Breast epithelium (tissue), 4 donors: ENCODE measurements around the gene AGO3. TPM values are rescaled to one million over a fixed set of nuclear protein-coding genes. Genes with fewer than 3 reads are reported as not detected.

Experiments used
- DNase-seq, 2 donors: peaks; one replicate each; pipeline ENCODE4 v3.0.0-alpha.2; 2019; ENCODE audit warnings: low spot score in 2 of 2
- H3K27ac ChIP-seq, 2 donors: fragments of 200-600 bp; sonication (generic) in 1 of 2; one replicate each; pipeline ENCODE4 v1.5.1; 2016 to 2019; ENCODE audit warnings: mild to moderate bottlenecking in 1 of 2
- H3K27me3 ChIP-seq, 2 donors: fragments of 200-600 bp; sonication (generic) in 1 of 2; one replicate each; pipeline versions ENCODE4 v1.5.1 to v1.6.0; 2017 to 2019; ENCODE audit warnings: control low read depth in 1 of 2, mild to moderate bottlenecking in 1 of 2
- H3K36me3 ChIP-seq: fragments of 200-600 bp; one replicate; pipeline ENCODE4 v1.5.1; 2019
- H3K4me1 ChIP-seq, 2 donors: fragments of 200-600 bp; sonication (generic); one replicate each; pipeline ENCODE4 v1.5.1; 2016 to 2019; ENCODE audit warnings: control low read depth in 1 of 2
- H3K4me3 ChIP-seq, 3 donors: fragments of 200-600 bp; sonication (generic); 1 replicate in 2 of 3; 2 replicates in 1 of 3; pipeline ENCODE4 v1.5.1; 2016 to 2019; ENCODE audit warnings: mild to moderate bottlenecking in 3 of 3, moderate library complexity in 2 of 3
- H3K9me3 ChIP-seq, 2 donors: fragments of 200-600 bp; sonication (generic) in 1 of 2; one replicate each; pipeline ENCODE4 v1.5.1; 2016 to 2019; ENCODE audit warnings: control low read depth in 1 of 2
- POLR2A ChIP-seq: fragments of 450-650 bp; IDR thresholded peaks from one replicate; pipeline ENCODE4 v1.6.1; 2016; ENCODE audit warnings: antibody characterized with exemption, mild to moderate bottlenecking, moderate library complexity
- POLR2AphosphoS5 ChIP-seq, 3 donors: sonication (generic); formaldehyde crosslinking; IDR thresholded peaks; one replicate each; pipeline ENCODE4 v1.6.1; 2017; ENCODE audit warnings: antibody characterized with exemption in 3 of 3
- intact Hi-C: fragments of 100-400 bp; cut with DNase I; formaldehyde crosslinking; loops from one replicate; pipeline ENCODE4 v1.15.1; 2023; ENCODE audit warnings: low total_unique reads
- total RNA-seq, 3 donors: library from RNA; depleted of rRNA; stranded (reverse); fragments of >200 nt; gene quantifications; one replicate each; pipeline ENCODE4 v1.1.0, GENCODE V29; 2016
- TF ChIP-seq, protein P1 (sequence below), 3 donors: fragments of 450-650 bp; IDR thresholded peaks; one replicate each; pipeline ENCODE4 v1.5.1; 2016 to 2017; ENCODE audit warnings: antibody characterized with exemption in 3 of 3, mild to moderate bottlenecking in 3 of 3, moderate library complexity in 3 of 3

AGO3 gene
- total RNA-seq, 3 donors from 2014 or later = 28.2 TPM

DNA sequence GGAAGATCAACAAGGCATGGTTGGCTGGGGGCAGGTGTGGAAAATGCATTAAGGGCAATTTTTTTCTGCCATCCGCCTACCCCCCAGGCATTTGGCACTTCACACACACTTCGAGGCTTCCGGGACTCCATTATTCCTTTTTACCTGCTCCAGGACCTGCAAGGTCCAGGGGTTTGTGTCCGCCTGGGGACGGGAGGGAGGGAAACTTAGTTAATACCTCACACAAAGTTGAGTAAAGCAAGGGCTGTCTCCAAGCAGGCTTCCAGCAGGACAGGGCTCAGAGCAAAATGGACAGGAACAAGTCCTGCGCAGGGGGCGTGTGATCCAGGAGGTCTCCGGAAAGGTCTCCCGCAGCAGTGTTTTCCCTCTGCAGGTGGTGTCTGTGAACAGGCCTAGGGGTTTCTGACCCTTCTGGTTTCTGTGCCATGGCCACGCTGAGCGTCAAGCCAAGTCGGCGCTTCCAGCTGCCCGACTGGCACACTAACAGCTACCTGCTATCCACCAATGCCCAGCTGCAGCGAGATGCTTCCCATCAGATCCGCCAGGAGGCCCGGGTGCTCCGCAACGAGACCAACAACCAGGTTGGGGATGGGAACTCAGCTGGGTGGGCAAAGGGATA, 153.7 kb downstream of the AGO3 start:
- TF ChIP-seq POLR2A (no peak), POLR2AphosphoS5 (IDR thresholded peaks at IDR 0.05) (no peak)
- TF ChIP-seq, protein P1, sequence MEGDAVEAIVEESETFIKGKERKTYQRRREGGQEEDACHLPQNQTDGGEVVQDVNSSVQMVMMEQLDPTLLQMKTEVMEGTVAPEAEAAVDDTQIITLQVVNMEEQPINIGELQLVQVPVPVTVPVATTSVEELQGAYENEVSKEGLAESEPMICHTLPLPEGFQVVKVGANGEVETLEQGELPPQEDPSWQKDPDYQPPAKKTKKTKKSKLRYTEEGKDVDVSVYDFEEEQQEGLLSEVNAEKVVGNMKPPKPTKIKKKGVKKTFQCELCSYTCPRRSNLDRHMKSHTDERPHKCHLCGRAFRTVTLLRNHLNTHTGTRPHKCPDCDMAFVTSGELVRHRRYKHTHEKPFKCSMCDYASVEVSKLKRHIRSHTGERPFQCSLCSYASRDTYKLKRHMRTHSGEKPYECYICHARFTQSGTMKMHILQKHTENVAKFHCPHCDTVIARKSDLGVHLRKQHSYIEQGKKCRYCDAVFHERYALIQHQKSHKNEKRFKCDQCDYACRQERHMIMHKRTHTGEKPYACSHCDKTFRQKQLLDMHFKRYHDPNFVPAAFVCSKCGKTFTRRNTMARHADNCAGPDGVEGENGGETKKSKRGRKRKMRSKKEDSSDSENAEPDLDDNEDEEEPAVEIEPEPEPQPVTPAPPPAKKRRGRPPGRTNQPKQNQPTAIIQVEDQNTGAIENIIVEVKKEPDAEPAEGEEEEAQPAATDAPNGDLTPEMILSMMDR (IDR thresholded peaks at IDR 0.05) = no peak
- no peaks in the 10 kb centered on the region for H3K36me3 ChIP-seq
- no peaks in the 10 kb centered on the region for H3K9me3 ChIP-seq
- intact Hi-C loops = no loop called here
- peaks cover under 1 to 8% of the 10 kb centered on the region in 2 donors for H3K4me1 ChIP-seq
- H3K27me3 ChIP-seq = no peaks in the 10 kb centered on the region
- peak overlapping the region; percentile 47 to 76 (median 66) for H3K4me3 ChIP-seq
- no peak for DNase-seq
- peak overlapping the region; percentile 36 to 48 for H3K27ac ChIP-seq

GRCh38 chr1:36085126-36085525, 154.2 kb downstream of the AGO3 start:
- intact Hi-C loops = no loop called here

GRCh38 chr1:36085686-36086526, 155.0 kb downstream of the AGO3 start:
- H3K27me3 ChIP-seq = no peaks in the 10 kb centered on the region
- no peaks in the 10 kb centered on the region for H3K36me3 ChIP-seq
- H3K9me3 ChIP-seq = no peaks in the 10 kb centered on the region
- no peak overlapping the region for H3K27ac ChIP-seq
- intact Hi-C loops = no loop called here
- DNase-seq = no peak
- no peak overlapping the region for H3K4me3 ChIP-seq
- no peak for TF ChIP-seq POLR2A
- TF ChIP-seq, protein P1 (IDR thresholded peaks at IDR 0.05) = no peak
- no peak for TF ChIP-seq POLR2AphosphoS5 (IDR thresholded peaks at IDR 0.05)
- H3K4me1 ChIP-seq = peaks cover 6 to 12% of the 10 kb centered on the region in 2 donors

More at GRCh38 chr1:36085126-36085525, 154.2 kb downstream of the AGO3 start:
- Histone ChIP-seq H3K4me3 (peak overlapping the region in 1 of 3 donors; percentile 76), H3K27ac (no peak overlapping the region), H3K27me3 (no peaks in the 10 kb centered on the region), H3K4me1 (peaks cover 6 to 12% of the 10 kb centered on the region in 2 donors), H3K36me3 (no peaks in the 10 kb centered on the region), H3K9me3 (no peaks in the 10 kb centered on the region)
- DNase-seq = no peak
- TF ChIP-seq POLR2AphosphoS5 (IDR thresholded peaks at IDR 0.05) = no peak
- TF ChIP-seq, protein P1 (IDR thresholded peaks at IDR 0.05) = no peak
- no peak for TF ChIP-seq POLR2A

DNA sequence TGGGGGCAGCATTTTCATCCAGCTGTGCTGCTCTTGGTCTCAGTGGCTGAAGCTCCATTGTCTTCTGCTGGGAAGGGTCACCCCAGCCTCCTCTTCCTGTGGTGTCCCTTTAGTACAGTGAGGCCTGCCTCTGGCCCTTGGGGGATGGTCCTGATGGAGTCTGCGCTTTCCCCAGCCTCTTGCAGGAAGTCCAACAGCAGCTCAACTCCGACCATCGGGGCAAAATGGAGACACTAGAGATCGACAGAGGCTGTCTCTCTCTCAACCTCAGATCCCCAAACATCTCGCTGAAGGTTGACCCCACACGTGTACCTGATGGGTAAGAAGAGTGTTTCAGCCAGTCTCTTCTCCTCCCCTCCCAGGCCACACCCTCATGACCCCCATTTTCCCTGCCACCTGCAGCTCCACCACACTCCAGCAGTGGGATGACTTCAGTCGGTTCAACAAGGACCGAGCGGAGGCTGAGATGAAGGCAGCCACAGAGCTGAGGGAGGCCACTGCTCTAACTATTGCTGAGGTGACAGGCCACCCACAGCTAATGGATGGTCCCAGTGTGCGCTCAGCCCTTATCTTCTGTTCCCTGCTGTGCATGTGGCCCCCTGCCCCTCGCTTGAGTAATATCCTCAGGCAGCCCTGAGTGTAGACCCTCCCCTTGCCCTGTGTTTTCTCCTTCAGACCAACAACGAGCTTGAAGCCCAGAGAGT, 155.8 kb downstream of the AGO3 start:
- H3K9me3 ChIP-seq = no peaks in the 10 kb centered on the region
- no peak for TF ChIP-seq POLR2AphosphoS5 (IDR thresholded peaks at IDR 0.05)
- no peak for TF ChIP-seq POLR2A
- TF ChIP-seq, protein P1 (IDR thresholded peaks at IDR 0.05) = no peak
- no peak overlapping the region for H3K4me3 ChIP-seq
- intact Hi-C loops = no loop called here
- H3K36me3 ChIP-seq = no peaks in the 10 kb centered on the region
- peaks cover 6 to 12% of the 10 kb centered on the region in 2 donors for H3K4me1 ChIP-seq
- no peak for DNase-seq
- no peak overlapping the region for H3K27ac ChIP-seq
- no peaks in the 10 kb centered on the region for H3K27me3 ChIP-seq
